SHP77 (cell line): ENCODE measurements around the gene IFT88.
A peak's percentile ranks its signal among the peaks of the same experiment; 100 is the strongest.

Experiments used
- DNase-seq, 2 experiments: peaks; one replicate each; lab custom pipeline; 2025; lab: John Stamatoyannopoulos, UW

IFT88 gene

GRCh38 chr13:20566898-20567874 is at the start of gene IFT88:
Gene IFT88 (plus strand): TSS chr13:20567157. CDS start chr13:20574386, 7,229 bp downstream.
- DNase-seq, result peak; percentile 78 to 87

GRCh38 chr13:20518660-20519100 is 48.3 kb upstream of the IFT88 start:
- peak; percentile 49 to 54 for DNase-seq

GRCh38 chr13:20519875-20520274 is 47.1 kb upstream of the IFT88 start:
- DNase-seq, result no peak

- no peak for DNase-seq
These were observed 45.4 kb upstream of the IFT88 start for GRCh38 chr13:20521364-20522115.

- DNase-seq, result peak; percentile 24 to 67
These were observed 41.8 kb upstream of the IFT88 start for GRCh38 chr13:20525144-20525600.

GRCh38 chr13:20525601-20526544 is 41.1 kb upstream of the IFT88 start, which contains the start of gene CRYL1:
Gene CRYL1 (minus strand): TSS chr13:20525857. CDS start chr13:20525794, 63 bp downstream.
- DNase-seq, result peak; percentile 52 to 69

- peak in 1 of 2 experiments; percentile 10 for DNase-seq
These were observed 40.3 kb upstream of the IFT88 start for GRCh38 chr13:20526664-20527063.

- DNase-seq, result no peak
These were observed 38.5 kb upstream of the IFT88 start for GRCh38 chr13:20528452-20528851.

GRCh38 chr13:20534038-20534608 is 32.8 kb upstream of the IFT88 start:
- no peak for DNase-seq

- no peak for DNase-seq
These were observed 30.0 kb upstream of the IFT88 start for GRCh38 chr13:20536992-20537391.

GRCh38 chr13:20544201-20544923 is 22.6 kb upstream of the IFT88 start:
- DNase-seq, result no peak

GRCh38 chr13:20546556-20546955 is 20.4 kb upstream of the IFT88 start:
- no peak for DNase-seq

GRCh38 chr13:20547479-20547908 is 19.5 kb upstream of the IFT88 start:
- no peak for DNase-seq

- no peak for DNase-seq
These were observed 16.2 kb upstream of the IFT88 start for GRCh38 chr13:20550799-20551198.

GRCh38 chr13:20553311-20553710 is 13.6 kb upstream of the IFT88 start:
- DNase-seq, result no peak

GRCh38 chr13:20558982-20559381 is 8.0 kb upstream of the IFT88 start:
- no peak for DNase-seq

GRCh38 chr13:20559659-20560356 is 7.1 kb upstream of the IFT88 start:
- no peak for DNase-seq

- no peak for DNase-seq
These were observed 5.2 kb upstream of the IFT88 start for GRCh38 chr13:20561741-20562140.

GRCh38 chr13:20565115-20565736 is 1.7 kb upstream of the IFT88 start:
- no peak for DNase-seq
